NCI-H1105 (cell line): ENCODE results near the gene RBBP5.

Experiments used
- DNase-seq: peaks from one replicate; lab custom pipeline; 2025; lab: John Stamatoyannopoulos, UW

Gene RBBP5

DNA sequence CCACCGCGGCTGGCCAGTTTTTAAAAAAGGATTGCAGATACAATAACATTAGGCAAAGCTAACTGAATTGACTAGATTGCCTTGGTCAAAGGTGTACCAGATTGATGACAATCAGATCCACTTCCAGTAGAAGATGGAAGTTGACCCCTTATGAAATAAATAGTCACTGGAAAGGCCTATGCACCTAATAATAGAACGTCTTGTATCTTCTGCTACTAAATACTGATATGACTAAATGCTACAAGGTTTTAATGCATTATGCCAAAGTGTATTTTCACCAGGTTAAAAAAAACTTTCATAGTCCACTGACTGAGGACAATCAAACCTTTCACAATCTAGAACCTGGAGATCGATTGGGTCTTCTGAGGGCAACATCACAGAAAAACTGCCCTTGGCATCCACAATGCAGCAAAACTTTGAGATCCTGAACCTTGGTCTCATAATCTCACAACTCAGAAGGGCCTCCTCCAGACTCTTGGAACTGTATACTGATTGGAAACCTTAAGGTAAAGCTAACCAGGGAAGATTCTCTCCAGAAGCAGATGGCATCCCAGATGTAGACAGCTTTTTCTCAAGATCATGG is 7.8 kb upstream of the RBBP5 start:
- no peak for DNase-seq

DNA sequence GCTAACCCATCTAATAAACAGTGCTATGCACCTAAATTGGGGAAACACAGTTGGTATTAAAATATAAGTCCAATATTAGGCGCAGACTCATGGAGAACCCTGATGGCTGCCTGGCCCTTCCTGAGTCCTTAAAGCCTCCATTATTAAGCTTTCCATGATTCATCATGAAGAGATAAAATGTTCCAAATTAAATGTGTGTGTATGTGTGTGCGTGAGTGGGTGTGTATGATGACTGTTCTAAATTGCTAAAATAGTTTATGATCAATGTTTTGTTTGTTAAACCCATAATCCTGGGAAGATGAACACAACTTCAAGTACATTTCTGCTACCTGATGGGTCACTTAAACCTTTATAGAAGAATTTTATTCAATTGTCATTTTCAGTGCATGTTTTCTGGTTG is 6.3 kb upstream of the RBBP5 start:
- no peak for DNase-seq

DNA sequence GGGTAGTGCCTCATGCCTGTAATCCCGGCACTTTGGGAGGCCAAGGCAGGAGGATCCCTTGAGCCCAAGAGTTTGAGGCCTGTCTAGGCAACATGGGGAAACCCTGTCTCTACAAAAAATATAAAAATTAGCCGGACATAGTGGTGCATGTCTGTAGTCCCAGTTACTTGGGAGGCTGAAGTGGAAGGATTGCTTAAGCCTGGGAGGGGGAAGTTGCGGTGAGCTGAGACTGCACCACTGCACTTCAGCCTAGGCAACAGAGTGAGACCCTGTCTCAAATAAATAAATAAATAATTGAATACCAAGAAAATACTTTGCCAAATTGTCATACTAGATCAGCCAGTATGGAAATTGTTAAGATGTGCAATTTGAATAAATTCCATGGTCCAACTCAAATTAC is 5.9 kb upstream of the RBBP5 start:
- no peak for DNase-seq

DNA sequence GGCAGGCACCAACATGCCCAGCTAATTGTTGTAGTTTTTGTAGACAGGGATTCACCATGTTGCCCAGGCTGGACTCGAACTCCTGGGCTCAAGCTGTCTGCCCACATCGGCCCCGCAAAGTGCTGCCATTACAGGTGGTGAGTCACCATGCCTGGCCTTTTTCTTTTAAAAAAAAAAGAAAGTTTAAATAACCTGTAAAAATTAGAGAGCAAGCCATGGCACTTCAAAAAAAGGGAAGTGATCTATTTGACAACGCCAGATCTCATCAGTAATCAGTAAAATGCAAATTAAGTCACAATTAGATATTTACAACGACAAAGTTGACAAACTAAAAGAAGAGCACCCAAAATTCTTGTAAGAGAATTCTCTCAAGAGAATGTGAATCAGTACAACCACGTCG is 2.9 kb upstream of the RBBP5 start:
- no peak for DNase-seq

DNA sequence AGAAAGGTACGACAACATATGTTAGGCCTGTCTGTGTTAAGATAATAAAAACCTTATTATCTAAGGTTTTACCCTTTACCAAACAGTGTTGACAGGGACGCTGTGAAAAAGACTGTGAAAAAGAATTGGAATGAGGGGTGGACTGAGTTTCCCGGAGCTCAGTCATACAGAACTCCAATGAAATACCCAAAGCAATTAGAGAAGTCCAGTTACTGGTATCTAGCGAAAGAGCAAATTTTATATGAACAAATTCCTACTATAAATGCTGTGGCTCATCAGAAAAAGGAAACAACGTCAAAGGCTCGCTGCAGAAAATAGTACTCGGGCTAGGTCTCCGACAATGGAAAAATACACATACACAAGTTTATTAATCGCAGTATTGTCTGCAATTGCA is 708 bp upstream of the RBBP5 start:
- no peak for DNase-seq

DNA sequence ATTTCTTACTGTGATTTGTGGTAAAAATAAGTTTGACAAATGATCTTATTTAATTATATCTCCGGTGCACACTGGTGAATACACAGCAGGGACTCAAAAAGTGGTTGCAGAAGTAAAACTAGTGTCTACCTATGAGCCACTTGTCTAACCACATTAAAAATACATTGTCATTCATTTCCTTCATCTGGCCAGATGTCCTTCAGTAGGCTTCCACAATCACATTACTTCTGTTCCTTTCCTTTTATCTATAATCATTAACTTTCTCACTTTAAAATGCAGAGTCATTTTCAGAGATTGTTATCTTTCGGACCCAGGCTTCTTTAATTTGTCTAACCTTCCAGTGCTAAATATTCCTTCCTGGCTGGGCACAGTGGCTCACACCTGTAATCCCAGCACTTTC is 3.0 kb downstream of the RBBP5 start:
- no peak for DNase-seq

DNA sequence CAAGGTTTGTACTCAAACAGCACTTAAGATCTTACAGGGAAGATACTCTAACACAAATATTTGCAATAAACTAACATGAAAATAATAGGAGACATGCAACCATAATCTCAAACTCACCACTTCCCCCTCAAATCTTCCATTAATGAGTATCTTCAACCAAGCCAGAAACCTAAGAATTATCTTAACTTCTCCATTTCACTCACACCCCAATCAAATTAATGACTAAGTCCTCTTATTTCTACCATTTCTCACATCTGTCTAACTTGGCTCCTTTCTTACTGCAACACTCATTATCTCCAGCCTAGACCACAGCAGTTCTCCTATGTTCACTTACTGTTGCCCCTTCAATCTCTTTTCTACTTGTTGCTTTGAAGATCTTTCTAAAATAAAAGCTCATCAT is 10.4 kb downstream of the RBBP5 start:
- no peak for DNase-seq

DNA sequence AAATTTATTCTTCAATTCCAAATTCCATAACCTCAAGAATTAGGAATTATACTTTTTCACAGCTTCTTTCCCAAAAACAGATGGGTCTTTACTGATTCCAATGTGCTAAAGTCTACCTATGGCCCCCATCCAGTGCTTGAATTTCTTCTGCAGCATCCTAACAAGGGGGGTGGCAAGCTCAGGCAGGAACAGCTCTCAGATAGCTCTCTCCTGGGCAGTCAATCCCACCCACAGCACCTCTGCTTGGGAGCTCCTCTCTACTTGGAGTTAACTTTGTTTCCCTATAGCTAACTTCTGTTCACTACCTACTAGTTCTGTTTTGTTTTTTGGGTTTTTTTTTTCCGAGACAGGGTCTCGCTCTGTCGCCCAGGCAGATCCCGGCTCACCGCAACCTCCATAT is 12.1 kb downstream of the RBBP5 start:
- DNase-seq: no peak

DNA sequence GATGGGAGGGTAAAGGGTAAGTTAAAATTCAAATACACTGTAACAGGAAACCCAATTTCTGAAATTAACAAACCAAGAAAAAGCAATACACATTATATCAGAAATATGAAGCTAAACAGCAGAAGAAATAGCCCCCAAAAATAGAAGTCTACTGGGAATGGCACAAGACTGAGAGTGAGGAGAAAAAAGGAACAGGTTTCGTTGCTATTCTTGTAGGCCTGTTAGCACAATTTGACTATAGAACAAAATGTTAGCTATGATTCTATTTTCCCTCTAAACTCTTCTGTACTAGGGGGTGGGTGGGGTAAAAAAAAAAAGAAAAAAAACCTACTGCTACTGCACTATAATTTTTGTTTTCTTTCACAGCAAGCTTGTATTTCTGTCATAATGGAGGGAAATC is 12.5 kb downstream of the RBBP5 start:
- DNase-seq: no peak

DNA sequence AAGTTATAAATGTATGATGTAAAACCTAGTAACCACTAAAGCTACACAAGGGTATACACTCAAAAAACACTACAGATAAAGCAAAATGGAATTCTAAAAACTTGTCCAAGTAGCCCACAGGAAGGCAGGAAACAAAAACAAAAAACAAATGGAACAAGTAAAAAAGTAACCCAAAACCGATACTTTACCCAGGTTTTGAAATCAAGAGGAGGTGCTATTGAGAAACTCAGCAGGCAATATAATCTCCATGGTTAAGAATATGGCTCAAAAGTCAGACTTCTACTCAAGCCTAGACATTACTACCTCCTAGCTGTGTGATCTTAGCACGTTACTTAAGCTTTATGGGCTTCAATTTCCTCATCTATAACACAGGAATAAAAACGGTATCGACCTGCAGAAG is 13.3 kb downstream of the RBBP5 start:
- no peak for DNase-seq

DNA sequence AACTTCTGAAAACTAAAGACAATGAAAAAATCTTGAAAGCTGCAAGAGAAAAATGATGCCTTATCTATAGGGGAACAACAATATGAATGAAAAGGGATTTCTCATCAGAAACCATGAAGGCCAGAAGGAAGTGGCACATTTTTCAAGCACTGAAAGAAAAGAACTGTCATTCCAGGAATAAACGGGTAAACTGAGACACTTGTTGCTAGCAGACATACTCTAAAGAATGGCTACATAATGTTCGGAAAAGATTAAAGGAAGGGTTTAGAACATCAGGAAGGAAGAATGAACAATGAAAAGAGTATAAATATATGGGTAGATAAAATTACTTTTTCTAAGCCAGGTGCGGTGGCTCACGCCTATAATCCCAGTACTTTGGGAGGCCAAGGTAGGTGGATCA is 14.5 kb downstream of the RBBP5 start:
- no peak for DNase-seq

DNA sequence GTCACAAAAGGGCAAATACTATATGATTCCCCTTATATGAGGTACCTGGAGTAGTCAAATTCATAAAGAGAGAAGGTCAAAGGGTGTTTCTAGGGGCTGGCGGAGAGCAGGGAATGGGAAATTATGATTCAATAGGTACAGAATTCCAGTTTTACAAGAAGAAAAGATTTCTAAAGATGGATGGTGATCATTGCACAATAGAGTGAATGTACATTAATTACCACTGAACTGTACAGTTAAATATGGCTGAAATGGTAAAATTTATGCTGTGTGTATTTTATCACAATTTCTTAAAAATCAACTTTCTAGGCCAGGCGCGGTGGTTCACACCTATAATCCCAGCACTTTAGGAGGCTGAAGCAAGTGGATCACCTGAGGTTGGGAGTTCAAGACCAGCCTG is 19.4 kb downstream of the RBBP5 start:
- DNase-seq: no peak

DNA sequence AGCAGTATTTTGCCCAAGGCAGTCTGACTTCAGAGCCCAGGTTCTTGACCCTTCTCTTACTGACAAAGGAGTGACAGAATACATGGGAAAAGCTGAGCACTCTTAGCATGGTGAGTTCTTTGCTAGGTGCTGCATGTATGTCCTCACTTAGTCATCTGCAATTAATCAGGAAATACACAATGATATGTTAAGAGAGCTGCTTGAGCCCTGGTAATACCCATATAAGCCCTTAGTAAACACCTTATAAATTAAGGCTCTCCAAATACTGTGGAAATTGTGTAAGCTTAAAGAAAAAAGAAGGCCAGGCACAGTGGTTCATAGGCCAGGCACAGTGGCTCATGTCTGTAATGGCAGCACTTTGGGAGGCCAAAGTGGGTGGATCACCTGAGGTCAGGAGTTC is 23.5 kb downstream of the RBBP5 start:
- no peak for DNase-seq

DNA sequence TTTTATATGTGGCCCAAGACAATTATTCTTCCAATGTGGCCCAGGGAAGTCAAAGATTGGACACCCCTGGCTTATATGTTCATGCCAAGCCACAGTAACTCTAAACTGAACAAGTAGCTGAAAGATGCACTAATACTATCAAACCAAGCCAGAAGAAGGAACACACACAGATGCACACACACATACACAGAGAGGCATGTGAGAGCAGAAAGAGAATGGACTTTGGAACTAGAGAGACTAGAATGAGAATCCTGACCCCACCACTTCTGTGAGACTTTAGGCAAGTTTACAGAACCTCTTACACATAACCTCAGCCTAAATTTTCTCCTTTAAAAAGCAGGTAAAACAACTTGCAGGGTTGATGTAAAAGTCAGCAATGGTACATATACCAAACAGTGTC is 26.4 kb downstream of the RBBP5 start:
- no peak for DNase-seq

DNA sequence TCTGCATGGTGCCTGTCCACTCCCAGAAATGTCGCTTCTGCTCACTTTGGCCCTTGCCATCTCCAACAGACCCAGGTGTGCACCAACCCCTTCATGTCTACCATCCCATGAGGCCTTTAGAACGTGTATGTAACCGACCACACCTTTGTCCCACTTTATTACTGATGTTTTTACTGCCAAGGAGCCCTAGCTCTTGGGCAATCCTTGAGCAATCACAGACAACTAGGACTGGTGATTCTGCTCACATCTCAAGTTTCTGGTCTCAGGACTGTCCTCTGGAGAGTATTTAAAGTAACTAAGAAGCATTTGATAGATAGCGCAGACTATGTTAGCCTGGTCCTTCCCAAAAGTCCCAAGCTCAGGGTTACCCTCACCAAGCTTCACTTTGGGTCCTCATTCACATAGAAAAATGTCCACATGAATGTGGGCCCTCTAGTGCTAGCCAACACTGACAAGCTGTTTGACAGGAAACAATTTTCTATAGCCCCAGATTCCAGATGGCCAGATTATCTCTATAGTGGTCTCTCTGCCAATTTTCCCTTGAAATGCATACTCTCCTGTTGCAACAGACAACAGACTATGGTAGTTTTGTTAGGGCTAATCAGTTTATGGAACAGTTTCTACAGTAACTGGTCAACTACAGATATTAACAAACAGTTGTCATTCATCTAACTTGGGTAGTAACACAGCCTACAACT is 30.6 kb downstream of the RBBP5 start:
- no peak for DNase-seq

DNA sequence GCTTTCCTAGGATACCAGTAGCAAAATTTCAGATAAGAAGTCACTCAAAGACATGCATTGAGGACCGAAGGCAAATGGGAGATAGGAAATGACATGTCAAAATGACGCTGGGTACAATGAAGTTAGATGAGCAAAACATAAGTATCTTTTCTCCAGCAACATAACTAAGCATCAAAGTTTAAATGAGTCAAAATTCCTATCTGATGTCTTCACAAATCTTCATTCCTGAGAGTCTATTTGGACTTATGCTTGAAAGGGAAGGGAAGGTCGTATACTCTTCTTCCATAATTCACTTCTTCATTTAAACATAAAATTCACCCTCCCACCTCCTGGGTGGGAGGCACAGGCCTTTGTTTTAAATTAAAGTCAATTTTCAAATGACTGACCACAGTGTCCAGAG is 33.4 kb downstream of the RBBP5 start:
- no peak for DNase-seq

DNA sequence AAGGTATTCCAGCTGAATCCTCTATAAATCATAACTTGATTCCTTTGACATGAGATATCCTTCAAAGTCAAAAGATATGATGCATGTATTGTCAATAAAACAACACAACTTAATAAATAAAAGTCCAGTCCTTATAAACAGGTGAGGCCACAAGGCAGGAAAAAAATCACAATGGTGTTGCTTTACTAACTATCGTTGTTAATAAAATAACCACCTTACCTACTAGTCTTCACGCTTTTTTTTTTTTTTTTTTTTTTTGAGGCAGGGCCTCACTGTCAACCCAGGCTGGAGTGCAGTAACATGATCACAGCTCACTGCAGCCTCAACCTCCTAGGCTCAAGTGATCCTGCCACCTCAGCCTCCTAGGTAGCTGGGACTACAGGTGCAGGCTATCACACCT is 37.4 kb downstream of the RBBP5 start, which contains the start of gene TMEM81:
TSS of gene TMEM81 (minus strand) at position 101 of the 400 bp plus-strand sequence. CDS start 140 bp downstream, outside the sequence.
- DNase-seq: no peak

DNA sequence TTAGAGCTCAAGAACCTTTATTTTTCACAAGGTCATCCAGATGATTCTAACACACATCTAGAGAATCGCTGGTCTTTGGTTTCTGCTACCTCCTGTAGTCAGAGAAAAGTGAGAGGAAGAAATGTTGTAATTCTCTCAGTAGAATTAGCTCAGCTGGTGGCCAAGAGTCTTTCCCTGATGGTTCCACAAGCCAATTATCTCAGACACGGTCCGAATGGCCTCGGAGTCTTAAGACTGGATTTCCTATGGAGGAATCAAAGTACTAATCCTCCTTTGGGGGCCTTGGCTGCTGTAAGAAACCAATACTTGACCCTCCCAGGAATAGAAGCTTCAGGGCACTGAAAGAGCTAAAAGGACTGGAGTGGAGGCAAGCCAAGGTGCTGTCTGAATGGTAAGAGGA is 39.3 kb downstream of the RBBP5 start:
- DNase-seq: no peak

DNA sequence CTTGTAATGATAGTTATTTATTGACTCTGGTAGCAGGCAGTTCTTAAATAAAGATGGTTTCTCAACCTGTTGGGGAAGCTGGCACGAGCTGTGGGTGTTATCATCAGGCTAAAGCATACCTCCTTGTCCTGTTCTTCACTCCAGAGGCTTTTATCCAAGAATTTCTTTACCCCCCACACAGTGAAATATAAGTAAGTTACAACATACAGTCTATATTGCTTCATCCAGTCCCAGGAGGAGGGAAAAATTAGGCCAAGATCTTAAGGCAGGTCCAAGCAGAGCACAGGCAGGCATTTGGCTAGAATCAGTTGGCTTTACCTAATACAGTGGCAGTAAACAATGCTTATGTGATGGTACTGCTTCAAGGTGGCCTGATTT is 43.9 kb downstream of the RBBP5 start:
- DNase-seq: no peak

DNA sequence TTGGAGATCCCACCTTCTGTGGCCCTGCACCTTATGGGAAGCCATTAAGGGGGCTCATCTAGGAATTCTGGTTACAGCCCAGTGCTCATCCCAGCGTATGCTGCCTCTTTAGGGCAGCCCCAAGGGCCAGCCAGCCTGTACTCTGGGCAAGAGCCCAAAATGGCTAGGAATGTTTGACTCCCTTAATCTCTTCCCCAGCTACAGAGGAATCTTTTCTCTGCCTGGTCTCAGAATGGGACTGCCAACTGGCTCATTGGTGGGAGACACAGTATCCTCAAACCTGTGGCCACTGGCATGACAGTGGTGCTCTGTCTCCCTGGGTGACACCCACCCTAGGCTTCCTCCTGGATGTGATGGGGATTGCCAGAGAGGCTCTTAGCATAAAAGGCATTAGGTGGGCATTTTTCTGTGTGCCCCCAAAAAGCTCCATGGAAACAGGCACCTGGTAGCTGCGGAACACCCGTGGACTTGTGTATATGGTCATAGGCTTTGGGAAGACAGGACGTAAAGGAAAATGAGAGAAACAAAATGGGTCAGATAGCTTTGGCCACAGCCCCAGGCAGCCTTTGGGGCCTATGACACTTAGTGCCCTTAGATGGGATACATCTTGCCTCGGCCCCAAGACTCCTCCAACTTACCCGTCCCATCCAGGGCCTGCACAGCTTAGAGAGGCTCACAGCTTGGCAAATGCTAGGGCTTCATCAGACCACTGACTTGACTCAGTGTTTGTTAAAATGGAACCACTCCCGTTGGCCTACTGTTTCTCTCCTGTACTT is 44.4 kb downstream of the RBBP5 start:
- DNase-seq: no peak

DNA sequence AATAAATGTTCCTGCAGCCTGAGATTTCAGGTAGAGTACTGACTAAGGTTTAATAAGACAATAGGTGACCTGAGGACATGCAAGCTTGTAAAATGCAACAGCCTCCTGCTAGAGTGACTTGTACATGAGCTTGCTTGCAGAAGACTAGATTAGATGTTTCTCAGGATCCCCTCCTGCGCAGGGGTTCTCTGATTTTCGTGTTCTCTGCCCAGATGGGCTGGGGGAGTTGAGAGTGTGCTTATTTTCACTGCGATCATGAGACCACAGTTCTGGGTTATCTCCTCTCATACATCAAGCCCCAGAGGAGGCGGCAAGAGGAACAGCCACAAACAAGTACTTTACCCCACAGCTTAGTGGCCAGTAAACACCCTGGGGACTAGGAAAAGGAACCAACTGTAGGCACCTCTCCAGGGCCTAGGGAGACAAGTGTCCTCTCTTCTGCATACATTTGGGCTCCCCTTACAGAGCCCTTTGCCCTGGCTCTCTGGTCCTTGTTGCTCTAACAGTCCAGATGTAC is 45.5 kb downstream of the RBBP5 start:
- no peak for DNase-seq

DNA sequence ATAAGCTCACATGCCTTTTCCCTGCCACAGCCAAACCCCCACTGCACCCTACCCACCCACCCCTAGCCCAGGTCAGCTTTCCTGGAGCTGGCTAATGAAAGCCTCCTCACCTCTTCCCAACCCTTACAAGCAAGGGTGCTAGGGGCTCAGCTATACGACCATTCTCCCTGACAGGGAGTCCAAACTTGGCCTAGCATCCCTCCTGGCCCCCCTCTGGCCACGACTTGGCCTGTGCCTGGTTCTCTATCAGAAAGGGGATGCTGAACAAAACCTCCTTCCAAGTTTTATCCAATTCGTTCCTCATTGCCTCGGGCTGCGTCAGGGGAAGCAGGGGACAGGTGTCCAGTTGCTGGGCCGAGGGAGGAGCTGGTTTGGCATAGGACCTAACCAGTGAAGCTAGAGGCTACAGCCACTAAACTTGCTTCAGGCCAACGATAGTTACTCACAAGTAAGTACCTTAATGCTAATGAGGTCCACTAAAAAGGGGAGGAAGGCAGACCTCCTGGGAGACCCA is 46.1 kb downstream of the RBBP5 start:
- no peak for DNase-seq

DNA sequence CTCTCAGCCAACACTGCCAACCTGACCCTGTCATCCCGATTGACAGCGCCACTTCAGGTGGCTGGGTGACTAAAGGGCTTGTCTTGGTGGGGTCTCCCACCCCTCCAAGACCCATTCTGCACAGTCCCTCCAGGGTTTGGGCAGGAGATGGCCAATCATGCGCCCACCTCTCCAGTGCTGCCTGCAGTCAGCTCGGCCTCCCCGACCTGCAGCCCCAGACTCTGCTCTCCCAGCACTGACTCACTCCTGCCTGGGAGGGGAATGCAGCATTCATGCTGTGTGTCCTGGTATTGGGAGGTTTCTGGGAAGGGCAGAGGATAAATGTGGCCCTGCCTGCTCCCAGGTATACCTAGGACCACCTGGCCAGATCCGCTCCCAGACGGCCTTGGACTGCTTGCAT is 47.3 kb downstream of the RBBP5 start:
- no peak for DNase-seq
